Renal cortex interstitium (tissue), 11 donors: ENCODE data around the gene RAB21. TPM values are rescaled to one million over a fixed set of nuclear protein-coding genes. Genes with fewer than 3 reads are reported as not detected.

Experiments used
- DNase-seq, 11 donors: peaks; one replicate each; pipeline ENCODE4 v3.0.0-alpha.2; 2013; ENCODE audit warnings: low read depth in 9 of 11, low spot score in 4 of 11; ENCODE audit errors: extremely low read depth in 1 of 11
- polyA plus RNA-seq, 3 donors: library from polyadenylated mRNA; unstranded; fragments of 120-200 nt; gene quantifications; one replicate each; pipeline ENCODE4 v1.2.1, GENCODE V29; 2013; ENCODE audit not compliant: insufficient read length in 3 of 3

The RAB21 gene
- polyA plus RNA-seq, 3 donors, result 57.8 to 74.1 (median 65.9) TPM

DNA sequence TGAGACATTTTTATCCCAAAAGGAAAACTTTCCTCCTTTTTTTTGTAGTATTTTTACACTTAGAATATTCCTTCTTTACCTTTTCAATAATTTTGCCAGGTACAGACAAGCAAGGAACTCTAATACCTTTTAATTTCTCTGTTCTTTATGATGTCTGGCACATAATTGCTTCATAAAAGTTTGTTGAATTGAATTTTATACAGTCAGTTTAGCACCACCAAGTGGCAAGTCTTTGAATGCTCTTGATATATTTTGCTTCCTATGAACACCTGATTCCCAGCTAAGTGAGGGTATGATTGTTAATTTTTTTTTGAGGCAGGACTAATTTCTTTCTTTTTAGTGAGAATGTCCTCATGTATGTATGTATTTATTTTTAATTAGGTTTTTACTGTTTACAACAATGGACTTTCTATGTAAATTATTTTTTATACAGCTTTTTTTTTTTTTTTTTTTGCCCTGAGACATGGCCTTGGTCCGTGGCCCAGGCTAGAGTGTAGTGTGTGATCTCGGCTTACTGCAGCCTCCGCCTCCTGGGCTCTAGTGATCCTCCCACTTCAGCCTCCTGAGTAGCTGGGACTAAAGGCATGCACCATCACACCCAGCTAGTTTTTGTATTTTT, 91.8 kb downstream of the RAB21 start:
- peak in 1 of 11 donors; percentile 16 for DNase-seq

DNA sequence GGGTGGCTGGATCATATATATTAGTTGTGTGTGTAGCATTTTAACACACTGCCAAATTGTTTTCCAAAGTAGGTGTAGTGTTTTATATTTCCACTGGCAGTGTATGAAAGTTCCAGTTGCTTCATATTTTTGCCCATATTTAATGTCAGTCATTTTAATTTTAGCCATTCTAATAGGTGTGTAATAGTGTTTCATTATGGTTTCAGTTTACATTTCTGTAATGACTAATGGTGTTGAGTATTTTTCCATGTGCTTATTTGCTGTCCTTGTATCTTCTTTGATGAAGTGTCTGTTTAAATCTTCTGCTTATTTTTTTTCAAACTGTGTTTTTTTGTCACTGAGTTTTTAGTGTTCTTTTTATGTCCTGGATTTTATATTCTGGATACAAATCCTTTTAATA, 93.5 kb downstream of the RAB21 start:
- no peak for DNase-seq

DNA sequence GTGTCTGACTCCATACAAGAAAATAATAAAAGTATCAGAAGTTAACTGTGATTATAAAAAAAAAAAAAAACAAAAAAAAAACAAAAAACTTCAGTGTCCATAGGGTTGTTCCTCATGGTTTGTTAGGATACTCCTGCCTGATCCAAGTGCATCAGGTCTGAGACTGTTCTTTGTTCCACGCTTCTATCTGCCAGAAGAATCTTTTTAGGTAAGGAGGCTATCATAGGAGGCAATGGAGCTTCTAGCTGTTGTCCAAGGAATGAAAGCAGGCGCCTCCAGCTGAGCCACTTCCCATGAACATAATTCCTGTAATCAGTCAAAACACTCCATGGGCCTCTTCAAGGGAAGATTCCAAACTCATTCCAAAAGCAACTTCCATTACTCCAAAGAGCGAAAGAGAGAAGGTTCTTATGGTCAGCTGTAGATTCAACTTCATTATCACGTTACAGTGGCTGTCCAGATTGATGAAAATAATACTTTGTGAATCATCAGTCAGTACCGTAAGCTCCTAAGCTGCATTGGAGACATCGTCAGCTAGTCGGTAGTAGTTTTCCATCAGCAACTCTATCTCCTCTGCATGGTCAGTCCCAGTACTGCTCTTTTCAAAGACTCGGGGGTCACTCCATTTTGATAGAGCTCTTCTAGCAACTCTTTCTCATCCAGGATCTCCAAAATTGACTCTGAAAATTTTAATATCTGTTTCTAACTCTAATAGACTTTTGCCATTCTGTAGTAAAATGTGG, 94.6 kb downstream of the RAB21 start:
- no peak for DNase-seq

Other genes starting within 250 kb of the RAB21 start
- 10 to 100 TPM; 52.4 to 92.5 (median 72.0) TPM for gene ZFC3H1, start 91.0 kb upstream of the RAB21 start, polyA plus RNA-seq
- 10 to 100 TPM; 15.4 to 17.3 (median 15.9) TPM for gene THAP2, start 90.6 kb upstream of the RAB21 start, polyA plus RNA-seq
- 10 to 100 TPM; 33.5 to 37.3 (median 35.2) TPM for gene TMEM19, start 68.8 kb upstream of the RAB21 start, polyA plus RNA-seq
- gene TBC1D15, start 84.9 kb downstream of the RAB21 start, polyA plus RNA-seq, result 10 to 100 TPM; 45.4 to 60.1 (median 57.6) TPM
- under 1 TPM in 2 of 3 donors, not detected in 1; 0.09 to 0.47 TPM for gene TPH2, start 184.0 kb downstream of the RAB21 start, polyA plus RNA-seq